T47D (cell line): ENCODE measurements around the gene KIF16B.

Source experiments
- DNase-seq, 2 experiments: peaks; one replicate each; pipeline versions ENCODE4 v3.0.0 to v3.0.0-alpha.2; 2011 to 2012; ENCODE audit warnings: low read depth in 1 of 2, low spot score in 1 of 2
- JUND ChIP-seq: IDR thresholded peaks from 2 replicates; pipeline ENCODE4 v1.6.1; 2012; ENCODE audit warnings: low read depth
- in situ Hi-C: cut with HindIII; loops from 2 replicates; pipeline ENCODE4 v1.10.0; 2016; ENCODE audit warnings: low sequenced_read_pairs, low pct_unique_long_range_greater_than_20kb

Gene KIF16B

GRCh38 chr20:16327606-16328005 lies 245.6 kb downstream of the KIF16B start:
- TF ChIP-seq JUND, result no peak
- in situ Hi-C loops, result no loop called here
- no peak for DNase-seq

DNA sequence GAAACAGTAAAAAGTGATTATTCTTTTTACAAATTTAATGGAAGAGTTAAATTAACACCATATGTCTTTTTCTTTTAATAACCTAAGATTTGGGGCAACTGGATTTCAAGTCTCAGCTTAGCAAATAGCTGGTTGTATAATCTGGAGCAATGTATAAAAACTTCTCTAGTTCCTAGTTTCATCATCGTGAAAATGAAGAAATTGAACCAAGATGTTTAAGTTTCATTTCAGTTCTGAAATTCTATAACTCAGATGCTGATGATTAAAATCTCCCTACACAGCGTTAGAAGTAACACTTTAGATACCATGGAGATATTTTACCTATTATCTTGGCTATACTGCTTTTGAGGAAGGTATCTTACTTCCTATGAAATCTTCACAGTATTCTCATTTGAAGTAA lies 252.0 kb downstream of the KIF16B start:
- TF ChIP-seq JUND, result no peak
- DNase-seq, result no peak
- in situ Hi-C loops, result no loop called here

DNA sequence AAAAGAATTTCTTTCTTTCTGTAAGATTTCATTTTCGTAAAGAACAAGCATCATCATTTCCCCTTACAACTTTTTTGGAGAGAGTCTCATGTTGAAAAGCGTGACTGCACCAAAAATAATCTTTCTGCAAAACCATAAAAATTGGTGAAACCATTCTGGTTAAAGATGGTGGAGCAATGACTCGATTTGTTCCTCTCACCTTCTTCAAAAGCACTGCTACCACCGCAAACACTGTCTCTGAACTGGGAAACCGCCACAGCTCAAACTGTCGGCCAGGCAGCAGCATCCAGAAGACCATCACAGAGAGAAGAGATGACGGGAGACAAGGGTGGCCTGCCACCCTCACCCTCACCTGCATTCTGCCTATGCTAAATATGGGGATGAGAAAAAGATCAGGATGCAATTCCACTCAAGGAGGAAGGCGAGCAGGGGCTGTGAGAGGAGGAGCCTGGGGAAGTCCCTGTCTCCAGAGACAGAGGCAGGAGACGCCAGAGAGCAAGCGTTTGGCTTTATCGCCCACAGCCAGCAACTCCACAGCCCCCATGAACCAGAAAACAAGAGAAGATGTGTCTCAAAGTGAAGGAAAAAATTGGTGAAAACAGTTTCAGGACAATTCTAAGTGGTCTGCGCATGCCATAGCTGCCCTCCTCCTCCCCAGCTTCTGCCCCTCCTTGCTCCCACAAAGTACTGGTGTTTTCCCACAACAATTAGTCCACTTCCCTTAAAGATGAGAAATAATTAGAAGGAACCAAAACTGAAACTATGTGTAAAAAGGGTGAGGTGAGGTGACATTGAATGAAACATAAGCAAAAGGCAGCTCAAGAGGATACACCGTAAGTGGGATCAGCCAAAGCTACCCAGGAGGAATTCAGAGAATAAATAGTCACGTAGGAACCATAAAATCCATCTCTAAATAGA lies 255.5 kb downstream of the KIF16B start:
- no peak for DNase-seq
- in situ Hi-C loops, result no loop called here
- TF ChIP-seq JUND, result no peak

DNA sequence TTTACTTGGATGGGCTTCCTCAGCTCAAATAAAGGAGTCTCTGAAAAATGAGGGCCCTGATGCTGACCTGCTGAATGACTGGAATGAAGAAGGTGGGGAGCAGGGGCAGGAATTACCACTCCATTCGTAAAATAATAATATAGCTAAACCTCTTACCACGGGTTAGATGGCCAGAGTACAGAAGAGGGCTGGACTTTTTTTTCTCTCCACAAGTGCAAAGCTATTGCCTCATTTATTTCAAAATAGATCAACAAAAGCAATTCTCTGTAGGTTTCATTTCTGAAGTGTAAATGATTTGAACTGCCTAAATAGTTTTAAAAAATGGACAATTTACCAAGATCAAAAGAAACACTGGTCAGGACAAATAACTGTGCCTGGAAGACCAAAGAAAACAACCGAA lies 256.7 kb downstream of the KIF16B start:
- no peak for DNase-seq
- in situ Hi-C loops, result no loop called here
- no peak for TF ChIP-seq JUND

DNA sequence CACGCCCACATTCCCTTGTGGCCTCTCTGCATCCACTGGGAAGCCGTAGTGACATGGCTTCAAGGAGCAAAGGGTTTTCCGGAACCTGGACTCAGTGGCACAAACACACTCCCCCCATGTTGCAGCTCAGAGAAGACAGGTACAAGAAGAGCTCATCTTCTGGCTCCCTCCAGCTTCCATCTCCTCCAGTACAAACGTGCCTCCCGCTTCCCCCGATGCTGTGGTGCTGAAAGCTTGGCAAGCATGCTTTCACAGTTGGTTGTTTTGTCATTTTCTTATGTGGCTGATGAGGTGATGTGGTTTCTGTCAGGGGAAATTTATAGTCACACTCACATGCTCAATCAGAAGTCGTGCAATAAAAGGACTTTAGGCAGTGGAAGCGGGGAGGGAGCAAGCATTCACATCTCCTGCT lies 258.5 kb downstream of the KIF16B start:
- no peak for TF ChIP-seq JUND
- in situ Hi-C loops, result no loop called here
- no peak for DNase-seq

DNA sequence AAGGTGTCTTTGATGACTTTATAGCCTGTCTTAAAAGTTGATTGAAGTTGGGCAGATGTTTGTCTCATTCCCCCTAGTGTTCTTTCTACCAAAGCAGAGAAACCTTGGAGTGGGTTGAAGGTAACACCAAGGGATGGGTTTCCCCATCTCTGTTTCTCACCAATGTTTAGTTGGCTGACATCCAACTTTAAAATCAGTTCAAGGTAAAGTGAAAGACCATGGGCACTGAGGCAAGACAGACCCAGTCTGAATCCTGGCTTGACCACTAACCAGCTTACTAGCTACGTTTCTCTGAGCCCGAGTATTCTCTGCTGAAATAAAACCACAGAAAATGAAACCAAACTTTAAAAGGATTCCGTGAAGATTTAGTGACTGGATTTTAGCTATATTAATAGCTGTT lies 258.9 kb downstream of the KIF16B start:
- no peak for DNase-seq
- TF ChIP-seq JUND, result no peak
- in situ Hi-C loops, result no loop called here

DNA sequence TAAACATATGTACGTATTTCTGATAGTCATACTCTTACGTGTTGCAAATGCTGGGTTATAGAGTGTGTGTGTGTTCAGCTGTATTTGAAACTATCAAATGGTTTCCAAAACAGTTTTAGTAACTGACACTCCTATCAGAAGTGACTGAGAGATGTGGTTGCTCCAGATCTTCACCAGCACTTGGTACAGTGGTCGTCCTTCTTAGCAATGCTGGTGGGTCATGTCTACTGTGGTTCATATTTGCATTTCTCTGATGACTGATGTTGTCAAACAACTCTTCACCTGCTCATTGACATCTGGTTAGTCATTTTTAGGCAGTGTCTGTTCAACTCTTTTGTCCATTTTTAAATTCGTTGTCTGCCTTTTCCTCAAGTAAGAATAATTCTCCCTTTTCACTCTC lies 259.3 kb downstream of the KIF16B start:
- no peak for DNase-seq
- TF ChIP-seq JUND, result no peak
- in situ Hi-C loops, result no loop called here

DNA sequence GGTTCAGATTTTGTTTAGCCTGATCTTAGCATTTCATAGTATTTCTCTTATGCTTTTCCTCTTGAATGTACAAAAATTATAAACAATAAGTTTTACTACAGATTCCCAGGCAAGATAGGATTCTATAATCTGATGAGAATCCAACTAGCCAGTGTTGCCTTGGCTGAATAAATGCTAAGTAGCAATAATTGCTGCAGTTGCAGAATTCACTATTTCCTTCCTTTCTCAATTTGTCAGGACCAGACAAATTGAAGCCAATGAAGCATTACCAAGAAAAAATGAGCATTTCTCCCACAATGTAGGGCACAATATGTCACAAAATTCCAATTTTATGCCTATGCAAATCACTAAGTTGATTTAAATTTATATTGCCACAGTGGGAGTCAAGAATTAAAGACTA lies 260.2 kb downstream of the KIF16B start:
- in situ Hi-C loops, result no loop called here
- TF ChIP-seq JUND, result no peak

DNA sequence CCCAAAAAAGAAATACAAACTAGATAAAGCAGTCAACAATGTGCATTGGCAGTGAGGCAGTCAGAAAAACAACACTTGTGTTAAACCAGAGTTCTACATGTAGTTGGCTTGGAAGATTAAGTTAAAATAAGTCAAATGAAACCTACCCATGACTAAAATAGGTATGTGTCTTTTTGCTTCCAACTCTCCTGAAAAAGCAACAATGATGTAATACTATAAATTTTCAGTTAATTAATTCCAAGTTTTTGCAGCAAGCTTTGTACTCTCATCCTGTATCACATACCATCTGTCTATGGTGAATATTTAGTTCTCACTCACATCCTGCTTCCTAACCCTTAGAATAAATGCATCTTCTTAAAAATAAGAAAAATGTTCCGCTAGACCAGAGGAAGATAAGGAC lies 261.5 kb downstream of the KIF16B start:
- DNase-seq, result no peak
- in situ Hi-C loops, result no loop called here
- TF ChIP-seq JUND, result no peak

More for the DNA sequence above, 260.2 kb downstream of the KIF16B start:
- no peak for DNase-seq

DNA sequence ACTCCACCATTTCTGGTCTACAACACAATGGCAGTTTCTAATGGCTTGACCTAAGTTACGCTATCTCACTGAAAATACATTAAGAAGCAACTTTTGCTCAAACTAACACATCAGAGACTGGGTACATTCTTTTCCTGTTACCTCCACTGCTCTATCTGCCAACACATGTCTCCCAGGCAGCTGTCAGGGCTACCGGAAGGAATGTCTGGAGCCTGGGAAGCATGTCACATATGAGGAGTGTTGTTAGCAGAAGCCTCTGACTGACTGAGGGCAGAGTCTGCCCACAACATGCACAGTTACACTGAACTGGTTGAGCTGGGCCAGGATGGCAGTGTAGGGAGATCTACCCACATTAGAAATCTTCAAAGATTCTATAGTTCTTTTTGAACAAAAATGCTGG lies 264.5 kb downstream of the KIF16B start:
- no peak for TF ChIP-seq JUND
- no peak for DNase-seq
- in situ Hi-C loops, result no loop called here

GRCh38 chr20:16302818-16303217 lies 270.4 kb downstream of the KIF16B start:
- in situ Hi-C loops, result no loop called here
- no peak for TF ChIP-seq JUND
- DNase-seq, result no peak

GRCh38 chr20:16301986-16302385 lies 271.3 kb downstream of the KIF16B start:
- no peak for DNase-seq
- in situ Hi-C loops, result no loop called here
- no peak for TF ChIP-seq JUND

DNA sequence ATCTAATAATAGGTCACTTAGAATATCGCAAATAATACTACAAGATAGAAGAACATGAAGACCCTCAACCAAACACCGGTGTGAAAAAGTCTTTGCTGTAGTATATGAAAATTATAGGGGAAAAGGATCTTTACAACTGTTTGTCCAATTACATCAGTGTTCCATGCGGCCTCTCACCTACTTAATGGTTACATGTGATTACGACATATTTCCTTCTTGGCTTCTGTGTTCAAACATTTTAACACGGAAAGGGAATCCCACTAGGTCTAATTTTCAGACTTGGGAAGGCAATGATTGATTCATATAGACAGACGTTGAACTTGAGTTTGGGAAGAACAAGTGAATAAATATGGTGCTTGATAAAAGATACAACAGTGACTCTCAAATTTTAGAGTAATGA lies 273.4 kb downstream of the KIF16B start:
- TF ChIP-seq JUND, result no peak
- in situ Hi-C loops, result no loop called here
- DNase-seq, result no peak

GRCh38 chr20:16296931-16297330 lies 276.3 kb downstream of the KIF16B start:
- in situ Hi-C loops, result no loop called here
- TF ChIP-seq JUND, result no peak
- DNase-seq, result no peak
